ENCODE data around the gene ZNF740. TPM values are rescaled to one million over a fixed set of nuclear protein-coding genes. Genes with fewer than 3 reads are reported as not detected.

ZNF740 gene
- total and polyA plus RNA-seq, 2 experiments from 2014 or later, result 3.9 to 6.5 TPM

GRCh38 chr12:53225635-53226424, 45.3 kb downstream of the ZNF740 start:
- Histone ChIP-seq H3K4me2 (ENCODE audit: unreplicated experiment) (no peak overlapping the region), H3K27ac (peak overlapping the region; percentile 99), H3K4me3 (no peak overlapping the region), H3K9me3 (ENCODE audit: low read depth) (no peaks in the 10 kb centered on the region), H3K36me3 (ENCODE audit: low read depth) (no peaks in the 10 kb centered on the region), H2AFZ (no peak overlapping the region), H3K27me3 (replicated peaks; ENCODE audit: insufficient read depth) (no peaks in the 10 kb centered on the region), H3F3A (ENCODE audit: insufficient read depth) (peaks cover 38% of the 10 kb centered on the region), H3K4me1 (ENCODE audit: insufficient read depth) (peaks cover 44% of the 10 kb centered on the region), H3K9me2 (ENCODE audit: insufficient read depth) (no peaks in the 10 kb centered on the region), H4K20me1 (ENCODE audit: insufficient read depth) (no peaks in the 10 kb centered on the region), H3K79me2 (ENCODE audit: insufficient read depth) (peaks cover 6% of the 10 kb centered on the region), H3K9ac (no peak overlapping the region)
- DNase-seq, result peak; percentile 43
- in situ Hi-C loops (cut with MboI), result no loop called here
- TF ChIP-seq EZH2 (IDR thresholded peaks at IDR 0.05; ENCODE audit: insufficient read depth, poor library complexity, severe bottlenecking) (no peak), EZH2phosphoT487 (IDR thresholded peaks at IDR 0.05; ENCODE audit: insufficient read depth, low read depth) (no peak)
- WGBS, 2 experiments (ENCODE audit: low coverage in 1 of 2, low lambda C conversion rate in 2 of 2, missing lambda C conversion rate in 2 of 2), result 89 to 91% methylated on average over 10 of the region's 10 CpGs

- Histone ChIP-seq H3K4me1 (ENCODE audit: insufficient read depth) (peaks cover 49% of the 10 kb centered on the region), H3K9ac (no peak overlapping the region), H3K4me2 (ENCODE audit: unreplicated experiment) (no peak overlapping the region), H3K4me3 (no peak overlapping the region), H3K9me2 (ENCODE audit: insufficient read depth) (no peaks in the 10 kb centered on the region), H4K20me1 (ENCODE audit: insufficient read depth) (no peaks in the 10 kb centered on the region), H3K36me3 (ENCODE audit: low read depth) (no peaks in the 10 kb centered on the region), H3K79me2 (ENCODE audit: insufficient read depth) (peaks cover 15% of the 10 kb centered on the region), H3K27me3 (replicated peaks; ENCODE audit: insufficient read depth) (no peaks in the 10 kb centered on the region), H3K27ac (no peak overlapping the region), H3K9me3 (ENCODE audit: low read depth) (no peaks in the 10 kb centered on the region), H2AFZ (no peak overlapping the region), H3F3A (ENCODE audit: insufficient read depth) (peaks cover 38% of the 10 kb centered on the region)
- TF ChIP-seq EZH2phosphoT487 (IDR thresholded peaks at IDR 0.05; ENCODE audit: insufficient read depth, low read depth), result no peak
- WGBS, 2 experiments (ENCODE audit: low coverage in 1 of 2, low lambda C conversion rate in 2 of 2, missing lambda C conversion rate in 2 of 2), result 76 to 80% methylated on average over 4 of the region's 4 CpGs
- in situ Hi-C loops (cut with MboI), result no loop called here
- no peak for DNase-seq
Observed at GRCh38 chr12:53226815-53227214, 46.3 kb downstream of the ZNF740 start.

DNA sequence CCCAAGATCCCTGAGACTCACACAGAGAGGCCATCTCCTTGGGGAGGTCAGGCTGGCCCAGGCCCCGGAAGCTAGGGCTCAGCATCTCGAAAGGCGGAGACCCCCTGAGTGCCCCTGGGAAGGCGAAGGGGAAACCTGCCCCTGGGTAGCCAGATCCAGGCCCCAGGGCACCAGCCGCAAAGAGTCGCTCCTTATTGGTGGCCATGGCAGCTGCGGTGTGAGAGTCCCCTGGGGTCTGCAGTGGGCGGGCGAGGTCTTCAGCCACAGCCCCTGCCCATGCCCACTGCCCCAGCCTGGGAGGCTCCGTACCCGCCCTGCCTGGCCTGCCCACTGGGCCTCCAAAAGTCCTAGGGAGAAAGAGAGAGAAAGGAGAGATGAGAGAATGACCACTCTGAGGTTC, 46.8 kb downstream of the ZNF740 start:
- Histone ChIP-seq H3K9ac (no peak overlapping the region), H3K9me3 (ENCODE audit: low read depth) (no peaks in the 10 kb centered on the region), H3K79me2 (ENCODE audit: insufficient read depth) (peaks cover 15% of the 10 kb centered on the region), H3K36me3 (ENCODE audit: low read depth) (no peaks in the 10 kb centered on the region), H3K4me2 (ENCODE audit: unreplicated experiment) (no peak overlapping the region), H3F3A (ENCODE audit: insufficient read depth) (peaks cover 33% of the 10 kb centered on the region), H3K9me2 (ENCODE audit: insufficient read depth) (no peaks in the 10 kb centered on the region), H3K27me3 (replicated peaks; ENCODE audit: insufficient read depth) (no peaks in the 10 kb centered on the region), H3K4me1 (ENCODE audit: insufficient read depth) (peaks cover 44% of the 10 kb centered on the region), H2AFZ (no peak overlapping the region), H4K20me1 (ENCODE audit: insufficient read depth) (no peaks in the 10 kb centered on the region), H3K4me3 (no peak overlapping the region), H3K27ac (no peak overlapping the region)
- DNase-seq, result no peak
- WGBS, 2 experiments (ENCODE audit: low coverage in 1 of 2, low lambda C conversion rate in 2 of 2, missing lambda C conversion rate in 2 of 2), result 92 to 95% methylated on average over 10 to 11 of the region's 11 CpGs
- in situ Hi-C loops (cut with MboI), result no loop called here
- TF ChIP-seq EZH2phosphoT487 (IDR thresholded peaks at IDR 0.05; ENCODE audit: insufficient read depth, low read depth) (no peak), EZH2 (IDR thresholded peaks at IDR 0.05; ENCODE audit: insufficient read depth, poor library complexity, severe bottlenecking) (no peak)

GRCh38 chr12:53227836-53228235, 47.3 kb downstream of the ZNF740 start:
- Histone ChIP-seq H3K27ac (no peak overlapping the region), H4K20me1 (ENCODE audit: insufficient read depth) (no peaks in the 10 kb centered on the region), H3K9me2 (ENCODE audit: insufficient read depth) (no peaks in the 10 kb centered on the region), H3K79me2 (ENCODE audit: insufficient read depth) (peaks cover 15% of the 10 kb centered on the region), H3K4me3 (no peak overlapping the region), H2AFZ (no peak overlapping the region), H3F3A (ENCODE audit: insufficient read depth) (peaks cover 34% of the 10 kb centered on the region), H3K9me3 (ENCODE audit: low read depth) (no peaks in the 10 kb centered on the region), H3K27me3 (replicated peaks; ENCODE audit: insufficient read depth) (no peaks in the 10 kb centered on the region), H3K36me3 (ENCODE audit: low read depth) (no peaks in the 10 kb centered on the region), H3K9ac (no peak overlapping the region), H3K4me1 (ENCODE audit: insufficient read depth) (peaks cover 43% of the 10 kb centered on the region), H3K4me2 (ENCODE audit: unreplicated experiment) (no peak overlapping the region)
- TF ChIP-seq EZH2phosphoT487 (IDR thresholded peaks at IDR 0.05; ENCODE audit: insufficient read depth, low read depth), result no peak
- no peak for TF ChIP-seq EZH2 (IDR thresholded peaks at IDR 0.05; ENCODE audit: insufficient read depth, poor library complexity, severe bottlenecking)
- DNase-seq, result no peak
- 7 to 29% methylated on average over 1 of the region's 1 CpG for WGBS, 2 experiments (ENCODE audit: low coverage in 1 of 2, low lambda C conversion rate in 2 of 2, missing lambda C conversion rate in 2 of 2)
- in situ Hi-C loops (cut with MboI), result no loop called here

All from GM23248 (cell line).